HG02763 (cell line): ENCODE data around the gene PHRF1.

Experiments
- ATAC-seq: cut with Tn5 transposase; IDR thresholded peaks from one replicate; pipeline ENCODE4 v1.9.1; 2021; ENCODE audit warnings: mild to moderate bottlenecking, moderate library complexity; ENCODE audit not compliant: unreplicated experiment

The PHRF1 gene

GRCh38 chr11:625636-626268 lies 49.5 kb downstream of the PHRF1 start:
- ATAC-seq = no peak

- ATAC-seq = no peak
These were observed 50.4 kb downstream of the PHRF1 start, which contains the start of gene SCT for GRCh38 chr11:626475-627307. Gene SCT (minus strand): TSS chr11:627181. CDS start chr11:627143, 38 bp downstream.

GRCh38 chr11:627308-627576 lies 51.0 kb downstream of the PHRF1 start:
- no peak for ATAC-seq

- ATAC-seq = no peak
These were observed 51.8 kb downstream of the PHRF1 start for GRCh38 chr11:628056-628455.

GRCh38 chr11:629237-629583 lies 52.9 kb downstream of the PHRF1 start:
- no peak for ATAC-seq

- ATAC-seq = no peak
These were observed 54.6 kb downstream of the PHRF1 start for GRCh38 chr11:630871-631270.

- ATAC-seq = no peak
These were observed 59.8 kb downstream of the PHRF1 start for GRCh38 chr11:635945-636510.

- no peak for ATAC-seq
These were observed 60.5 kb downstream of the PHRF1 start, which contains the start of gene DRD4 for GRCh38 chr11:636511-637332. Gene DRD4 (plus strand): TSS chr11:637269. CDS start chr11:637305, 36 bp downstream.

- no peak for ATAC-seq
These were observed 61.0 kb downstream of the PHRF1 start for GRCh38 chr11:637333-637592.

GRCh38 chr11:637593-638521 lies 61.6 kb downstream of the PHRF1 start:
- ATAC-seq = no peak

- no peak for ATAC-seq
These were observed 62.5 kb downstream of the PHRF1 start for GRCh38 chr11:638631-639331.

- no peak for ATAC-seq
These were observed 63.2 kb downstream of the PHRF1 start for GRCh38 chr11:639332-639955.

- no peak for ATAC-seq
These were observed 63.9 kb downstream of the PHRF1 start for GRCh38 chr11:640021-640706.

GRCh38 chr11:641806-642370 lies 65.6 kb downstream of the PHRF1 start:
- ATAC-seq = no peak

GRCh38 chr11:643366-643765 lies 67.1 kb downstream of the PHRF1 start:
- no peak for ATAC-seq

- ATAC-seq = no peak
These were observed 67.8 kb downstream of the PHRF1 start for GRCh38 chr11:643849-644738.

GRCh38 chr11:645536-645935 lies 69.3 kb downstream of the PHRF1 start:
- no peak for ATAC-seq

- ATAC-seq = no peak
These were observed 69.9 kb downstream of the PHRF1 start for GRCh38 chr11:646214-646613.
